Activated naive CD4-positive, alpha-beta T cell (primary cell): ENCODE results near the gene HELZ.
"Not testable (repeated sequence)": the region's sequence is repeated elsewhere in the genome, so short reads cannot be mapped to it uniquely, and the experiment has no call there.

Experiments
- DNase-seq, 4 experiments: peaks; one replicate each; lab custom pipeline; 2025; lab: John Stamatoyannopoulos, UW

HELZ gene

GRCh38 chr17:67227488-67227887, 17.5 kb downstream of the HELZ start:
- DNase-seq = no peak

- no peak for DNase-seq
Observed at GRCh38 chr17:67225316-67225715, 19.7 kb downstream of the HELZ start.

- no peak for DNase-seq
Observed at GRCh38 chr17:67224736-67225135, 20.3 kb downstream of the HELZ start.

GRCh38 chr17:67223924-67224323, 21.1 kb downstream of the HELZ start:
- no peak for DNase-seq

GRCh38 chr17:67221062-67221998, 23.7 kb downstream of the HELZ start:
- no peak for DNase-seq

- DNase-seq = no peak
Observed at GRCh38 chr17:67218385-67218950, 26.5 kb downstream of the HELZ start.

- DNase-seq = no peak
Observed at GRCh38 chr17:67217446-67217845, 27.6 kb downstream of the HELZ start.

GRCh38 chr17:67216578-67217320, 28.2 kb downstream of the HELZ start:
- DNase-seq = no peak

- DNase-seq = no peak
Observed at GRCh38 chr17:67215991-67216421, 29.0 kb downstream of the HELZ start.

- DNase-seq = no peak
Observed at GRCh38 chr17:67212714-67213417, 32.1 kb downstream of the HELZ start.

GRCh38 chr17:67212231-67212630, 32.8 kb downstream of the HELZ start:
- DNase-seq = no peak

- no peak for DNase-seq
Observed at GRCh38 chr17:67211742-67212141, 33.3 kb downstream of the HELZ start.

- DNase-seq = no peak
Observed at GRCh38 chr17:67210915-67211314, 34.1 kb downstream of the HELZ start.

GRCh38 chr17:67208232-67208631, 36.8 kb downstream of the HELZ start:
- no peak for DNase-seq

- DNase-seq = no peak
Observed at GRCh38 chr17:67203818-67204217, 41.2 kb downstream of the HELZ start.

- DNase-seq = no peak
Observed at GRCh38 chr17:67202503-67202902, 42.5 kb downstream of the HELZ start.

- DNase-seq = no peak
Observed at GRCh38 chr17:67200727-67201301, 44.2 kb downstream of the HELZ start.

GRCh38 chr17:67198131-67198530, 46.9 kb downstream of the HELZ start:
- DNase-seq = no peak

GRCh38 chr17:67197023-67197422, 48.0 kb downstream of the HELZ start:
- not testable (repeated sequence) for DNase-seq

- no peak for DNase-seq
Observed at GRCh38 chr17:67196422-67196821, 48.6 kb downstream of the HELZ start.

GRCh38 chr17:67194134-67194533, 50.9 kb downstream of the HELZ start:
- DNase-seq = no peak

GRCh38 chr17:67187927-67188326, 57.1 kb downstream of the HELZ start:
- no peak for DNase-seq
